ENCODE measurements around the gene TRIM10. TPM values are rescaled to one million over a fixed set of nuclear protein-coding genes. Genes with fewer than 3 reads are reported as not detected.
"Not testable (repeated sequence)": the region's sequence is repeated elsewhere in the genome, so short reads cannot be mapped to it uniquely, and the experiment has no call there.

Gene TRIM10
- total RNA-seq, 1 donor from 2014 or later: not detected

DNA sequence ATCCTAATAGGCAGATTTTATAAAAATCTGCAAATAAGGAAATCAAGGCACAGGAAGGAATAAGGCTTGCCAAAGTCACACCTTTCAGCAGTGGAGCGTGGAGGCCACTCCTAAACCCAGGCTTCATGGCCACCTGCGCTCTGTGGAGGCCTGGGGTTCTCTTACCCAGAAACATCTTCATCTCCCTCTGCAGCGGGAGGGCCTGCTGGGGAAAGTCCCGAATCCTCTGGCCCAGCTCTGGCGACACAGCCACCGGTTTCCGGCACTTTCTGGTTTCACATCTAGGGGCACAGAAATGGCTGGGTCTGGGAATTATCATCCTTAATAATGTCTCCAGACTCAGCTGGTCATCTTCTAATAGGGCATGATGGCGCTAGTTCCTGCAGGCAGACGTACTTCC lies 4.2 kb downstream of the TRIM10 start:
- ATAC-seq (no peak), DNase-seq (ENCODE audit: missing footprints) (no peak)
- intact Hi-C loops (cut with DNase I): no loop called here

DNA sequence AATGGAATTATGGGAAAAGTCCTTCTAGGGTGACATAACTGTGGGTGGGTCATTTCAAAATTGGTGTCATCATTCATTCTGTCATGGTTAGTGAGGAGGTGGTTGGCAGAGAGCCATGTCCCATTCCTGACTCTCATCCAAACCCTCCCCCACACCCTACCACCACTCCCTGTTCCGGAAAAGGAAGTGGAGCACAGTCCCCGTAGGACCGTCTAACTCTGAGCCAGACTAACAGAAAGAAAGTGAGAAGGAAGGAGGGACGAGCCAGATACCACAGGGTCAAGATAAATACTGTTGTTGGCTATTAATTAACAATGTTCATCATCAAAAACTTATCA lies 4.8 kb downstream of the TRIM10 start:
- ATAC-seq: peak; percentile 72
- intact Hi-C loops (cut with DNase I): no loop called here

DNA sequence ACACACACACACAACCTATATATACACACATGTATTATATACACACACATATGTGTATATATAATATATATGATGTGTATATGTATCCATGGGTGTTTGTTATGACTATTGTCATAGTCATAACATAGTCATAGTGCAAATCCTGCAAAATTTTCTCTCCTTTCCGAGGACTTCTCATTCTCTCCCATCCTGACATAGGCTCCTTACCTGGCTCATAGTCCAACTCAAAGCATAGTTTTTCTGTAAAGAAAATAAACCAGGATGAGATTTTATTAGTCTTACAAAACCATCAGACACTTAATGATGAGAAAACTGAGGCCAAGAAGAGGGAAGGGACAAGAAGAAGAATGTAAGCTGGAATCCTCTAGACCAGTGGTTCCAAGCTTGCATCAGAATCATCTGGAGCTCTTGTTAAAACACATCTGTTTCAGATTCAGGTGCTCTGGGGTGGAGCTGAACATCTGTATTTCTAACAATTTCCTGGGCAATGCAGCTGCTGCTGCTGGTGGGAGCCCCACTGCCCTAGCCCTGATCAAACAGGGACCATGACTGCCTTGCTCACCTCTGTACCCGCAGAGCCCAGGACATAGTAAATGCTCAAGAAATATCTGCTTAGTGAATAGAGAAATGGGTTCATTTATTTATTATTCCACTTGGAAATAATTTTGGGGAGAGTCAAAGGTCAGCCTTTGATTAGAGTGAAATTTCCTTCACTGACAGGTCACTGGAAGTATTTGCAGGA lies 5.3 kb downstream of the TRIM10 start:
- DNase-seq (ENCODE audit: missing footprints) (no peak), ATAC-seq (no peak)
- intact Hi-C loops (cut with DNase I): no loop called here

More for the DNA sequence above, 4.8 kb downstream of the TRIM10 start:
- no peak for DNase-seq (ENCODE audit: missing footprints)

DNA sequence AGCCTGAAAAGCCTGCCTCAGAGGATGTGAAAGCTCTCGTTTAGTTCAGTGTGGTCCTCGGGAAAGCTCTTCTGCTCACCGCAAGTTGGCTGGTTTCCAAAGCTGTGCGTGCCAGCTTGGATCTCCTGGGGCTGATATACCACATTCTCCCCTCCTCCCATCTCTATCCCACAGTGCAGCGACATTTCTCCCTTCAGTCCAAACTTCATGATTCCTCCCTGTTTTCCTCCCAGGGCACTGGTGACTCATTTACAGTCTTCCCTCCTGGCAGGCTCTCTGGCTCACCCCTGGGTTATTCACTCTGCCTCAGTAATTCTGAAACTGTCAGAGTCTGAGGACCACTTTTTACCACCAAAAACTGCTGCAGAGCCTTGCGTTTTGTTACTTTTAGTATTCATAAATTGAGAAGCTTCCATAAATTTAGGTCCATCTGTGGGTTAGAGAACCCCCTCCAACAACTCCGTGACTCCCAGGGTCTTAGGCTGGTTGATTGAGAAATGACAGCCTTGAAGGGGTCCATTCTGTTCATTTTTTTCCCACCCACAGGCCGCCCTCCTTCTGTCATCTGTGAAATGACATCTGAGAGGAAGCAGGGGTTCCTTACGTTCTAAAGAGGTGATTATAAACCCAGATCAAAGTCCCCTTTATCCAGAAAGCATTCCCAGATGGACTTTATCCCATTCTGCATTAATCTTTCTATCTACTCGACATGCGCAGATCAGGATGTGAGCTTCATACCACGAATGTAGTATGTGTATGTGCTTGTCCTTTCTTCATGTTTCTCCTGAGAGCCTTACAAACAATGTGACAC lies 6.1 kb downstream of the TRIM10 start:
- no peak for DNase-seq (ENCODE audit: missing footprints)
- ATAC-seq: no peak
- intact Hi-C loops (cut with DNase I): no loop called here

DNA sequence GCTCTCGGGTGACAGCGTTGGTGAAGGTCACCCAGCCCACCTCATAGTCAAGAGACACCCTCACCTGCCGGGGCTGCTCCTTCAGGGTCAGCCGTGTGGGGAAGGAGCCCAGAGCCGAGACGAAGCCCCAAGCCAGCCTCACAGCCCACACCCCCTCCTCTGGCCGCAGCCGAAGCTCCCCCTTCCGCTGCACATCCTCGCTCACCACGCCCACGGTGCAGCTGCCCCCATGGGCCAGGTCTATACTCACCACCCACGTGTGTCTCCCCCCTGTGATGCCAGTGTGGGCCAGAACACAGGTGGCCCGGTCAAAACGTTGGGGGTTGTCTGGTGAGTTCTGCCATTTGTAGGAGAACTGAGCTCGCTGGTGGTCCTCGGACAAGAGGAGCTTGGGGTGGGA lies 7.0 kb downstream of the TRIM10 start:
- intact Hi-C loops (cut with DNase I): no loop called here
- ATAC-seq (no peak), DNase-seq (ENCODE audit: missing footprints) (no peak)

DNA sequence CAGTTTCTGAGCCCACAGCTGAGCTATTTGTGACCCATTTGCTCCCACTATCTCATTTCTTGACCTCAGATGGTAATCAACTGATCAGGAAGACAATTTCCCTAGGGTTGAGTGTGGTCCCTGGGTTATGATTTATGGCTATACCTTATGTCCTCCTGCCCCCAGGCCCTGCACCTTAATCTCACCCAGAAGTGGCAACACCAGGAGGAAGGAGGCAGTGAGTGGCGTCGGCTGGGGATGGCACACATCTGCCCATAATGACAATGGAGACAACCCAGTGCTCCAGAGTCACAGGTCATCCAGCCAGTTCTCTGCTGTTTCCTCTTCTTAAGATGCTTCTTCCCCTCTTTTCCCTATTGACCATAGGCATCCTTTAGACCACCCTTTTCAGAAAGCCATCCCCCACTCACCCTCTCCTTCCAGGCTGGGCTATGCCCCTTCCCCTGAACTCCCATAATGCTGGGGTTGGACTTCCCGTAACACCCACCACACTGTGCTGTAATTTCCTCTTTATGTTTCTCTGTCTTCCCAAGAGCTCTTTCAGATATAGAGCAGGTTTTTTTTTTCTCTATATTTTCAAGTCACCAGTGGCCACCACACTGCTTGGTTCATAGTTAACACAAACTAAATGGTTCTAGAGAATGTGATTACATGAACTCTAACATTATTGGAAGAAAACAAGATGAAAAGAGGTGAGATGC lies 8.0 kb downstream of the TRIM10 start:
- ATAC-seq (no peak), DNase-seq (ENCODE audit: missing footprints) (no peak)
- intact Hi-C loops (cut with DNase I): no loop called here

DNA sequence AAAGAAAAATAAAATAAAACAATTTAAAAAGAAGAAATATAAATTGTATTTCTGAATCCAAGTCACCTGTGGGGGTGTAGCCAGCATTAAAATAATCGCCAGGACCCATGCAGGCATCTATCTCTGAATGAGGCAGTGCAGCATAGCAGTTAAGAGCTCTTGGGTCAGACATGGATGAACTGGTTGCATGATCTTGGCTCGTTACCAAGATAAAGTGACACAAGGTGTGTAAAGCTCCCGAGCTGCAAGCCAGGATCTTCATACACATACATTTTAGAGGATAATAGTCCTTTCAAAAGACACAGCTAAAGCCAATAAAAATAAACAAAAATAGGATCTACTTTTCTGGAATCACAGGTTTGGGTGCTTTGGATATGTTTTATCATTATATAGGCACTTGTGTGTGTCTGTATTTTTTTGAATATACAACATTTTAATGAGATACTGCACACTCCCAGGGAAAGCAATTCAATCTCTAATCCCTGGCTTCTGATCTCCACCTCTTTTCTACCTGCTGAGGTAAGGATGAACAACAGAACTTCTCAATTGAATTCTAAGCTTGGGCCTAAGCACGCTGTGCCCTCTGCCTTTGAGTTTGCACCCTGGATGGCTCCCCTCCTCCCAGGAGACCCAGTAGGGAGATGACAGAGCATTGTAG lies 8.9 kb downstream of the TRIM10 start:
- no peak for DNase-seq (ENCODE audit: missing footprints)
- no peak for ATAC-seq
- intact Hi-C loops (cut with DNase I): no loop called here

DNA sequence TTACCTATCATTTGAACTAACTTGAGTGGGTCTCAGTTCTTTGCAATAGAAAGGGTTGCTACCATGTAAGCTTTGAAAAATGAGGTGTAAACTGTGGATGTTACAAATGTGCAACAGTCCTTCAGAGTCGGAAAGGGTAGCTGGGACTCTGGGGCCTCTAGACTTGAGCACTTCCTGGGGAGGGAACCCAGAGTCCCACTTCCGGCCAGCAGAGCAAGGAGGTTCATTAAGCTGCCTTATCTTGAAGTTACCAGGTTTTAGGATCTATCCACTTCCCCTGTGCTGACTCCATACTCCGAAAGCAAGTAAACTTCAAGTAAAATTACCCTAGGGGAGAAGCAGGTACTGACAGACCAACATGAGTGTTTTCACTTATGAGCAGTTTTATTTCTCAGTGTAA lies 9.4 kb downstream of the TRIM10 start:
- ATAC-seq: no peak
- no peak for DNase-seq (ENCODE audit: missing footprints)
- intact Hi-C loops (cut with DNase I): no loop called here

DNA sequence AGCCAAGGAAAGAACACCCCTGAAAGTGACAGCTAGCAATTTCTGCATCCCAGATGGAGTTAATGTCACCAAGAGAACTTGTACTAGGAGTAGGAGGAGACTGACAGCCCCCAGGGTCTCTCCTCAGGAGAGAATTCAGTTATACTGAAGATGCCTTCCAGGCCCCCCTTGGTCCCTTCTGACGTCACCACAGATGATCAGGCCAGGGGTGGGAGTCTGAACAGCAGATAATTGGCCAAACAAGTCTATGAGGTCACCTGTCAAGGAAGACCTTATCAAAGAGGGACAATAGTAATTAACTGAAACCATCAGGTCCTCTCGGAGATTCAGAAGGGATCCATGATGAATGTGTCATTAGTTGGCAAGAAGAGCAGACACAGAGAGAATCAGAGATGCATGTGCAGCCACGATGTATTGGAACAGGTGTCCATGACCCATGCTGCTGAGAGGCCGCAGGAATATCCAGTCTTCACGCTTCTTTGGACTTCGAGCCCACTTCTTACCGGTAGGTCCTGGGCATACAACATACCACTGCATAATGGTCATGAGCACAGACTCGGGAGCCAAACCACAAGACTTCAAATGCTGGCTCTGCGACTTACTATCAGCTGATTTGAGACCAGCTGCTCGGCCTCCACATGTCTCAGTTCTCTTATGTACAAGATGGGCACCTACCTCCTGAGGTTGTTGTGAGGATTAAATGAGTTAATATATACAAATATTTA lies 10.2 kb downstream of the TRIM10 start:
- DNase-seq (ENCODE audit: missing footprints): no peak
- ATAC-seq: no peak
- intact Hi-C loops (cut with DNase I): no loop called here

DNA sequence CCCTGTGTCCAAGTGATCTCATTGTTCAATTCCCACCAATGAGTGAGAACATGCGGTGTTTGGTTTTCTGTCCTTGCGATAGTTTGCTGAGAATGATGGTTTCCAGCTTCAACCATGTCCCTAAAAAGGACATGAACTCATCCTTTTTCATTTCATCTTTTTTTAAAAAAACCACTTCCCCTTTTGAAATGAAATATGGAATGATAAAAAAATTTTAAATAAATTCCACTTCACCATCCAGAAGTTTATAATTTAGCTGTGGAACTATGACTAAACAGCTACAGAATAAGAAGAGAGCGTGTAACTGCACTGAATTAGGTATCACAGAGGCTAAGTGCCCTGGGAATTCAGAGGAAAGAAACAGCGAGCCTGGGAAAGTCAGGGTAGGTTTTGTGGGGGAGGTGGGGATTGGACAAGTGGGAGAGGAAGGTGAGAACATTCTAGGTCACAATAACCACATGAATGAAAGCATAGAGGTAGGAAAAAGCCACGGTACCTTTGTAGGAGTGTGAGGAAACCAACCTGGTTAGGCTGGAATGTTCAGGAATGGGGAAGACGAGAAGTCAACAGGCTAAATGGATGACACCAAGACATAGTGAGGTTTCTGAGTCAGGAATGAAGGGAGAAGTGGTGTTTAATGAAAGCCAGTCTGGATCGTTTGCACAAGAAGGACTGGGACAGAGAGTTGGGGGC lies 11.0 kb downstream of the TRIM10 start:
- intact Hi-C loops (cut with DNase I): no loop called here
- no peak for DNase-seq (ENCODE audit: missing footprints)
- no peak for ATAC-seq

DNA sequence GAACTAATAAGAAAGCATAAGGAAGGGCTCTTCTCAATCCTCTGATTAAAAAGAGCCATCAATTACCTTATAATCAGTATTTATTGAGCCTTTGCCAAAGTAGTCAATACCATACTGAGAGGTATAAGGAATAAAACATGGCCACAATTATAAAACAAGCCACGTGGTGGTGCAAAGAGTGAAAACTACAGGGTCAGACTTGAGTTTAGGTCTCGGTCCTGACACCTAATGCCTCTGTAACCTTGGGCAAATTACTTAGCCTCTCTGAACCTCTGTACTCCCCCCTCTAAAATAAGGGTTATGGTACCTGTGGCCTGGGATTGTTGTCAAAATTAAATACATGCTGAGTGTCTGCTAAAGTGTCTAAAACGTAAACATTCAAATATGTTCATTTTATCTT lies 11.8 kb downstream of the TRIM10 start:
- intact Hi-C loops (cut with DNase I): no loop called here
- DNase-seq (ENCODE audit: missing footprints): no peak

DNA sequence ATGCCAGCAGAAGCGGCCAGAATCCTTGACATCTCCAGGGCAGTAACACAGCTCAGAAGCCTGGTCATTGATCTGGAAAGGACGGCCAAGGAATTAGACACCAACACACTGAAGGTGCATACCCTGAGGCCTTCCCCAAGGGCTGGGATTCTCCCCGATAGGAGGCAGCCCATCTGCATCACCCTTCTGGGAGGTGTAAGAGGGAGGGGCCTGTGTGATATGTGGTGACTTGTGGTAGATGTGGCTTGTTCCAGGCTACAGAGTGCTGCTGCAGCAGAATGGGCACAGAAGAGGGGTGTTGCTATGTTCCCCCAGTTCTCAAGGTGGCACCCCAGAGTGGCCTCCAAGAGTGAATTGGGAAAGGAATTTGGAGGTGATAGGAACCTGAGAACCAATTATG lies 13.9 kb downstream of the TRIM10 start:
- no peak for DNase-seq (ENCODE audit: missing footprints)
- ATAC-seq: no peak
- intact Hi-C loops (cut with DNase I): no loop called here

More for the DNA sequence above, 11.8 kb downstream of the TRIM10 start:
- ATAC-seq: no peak

DNA sequence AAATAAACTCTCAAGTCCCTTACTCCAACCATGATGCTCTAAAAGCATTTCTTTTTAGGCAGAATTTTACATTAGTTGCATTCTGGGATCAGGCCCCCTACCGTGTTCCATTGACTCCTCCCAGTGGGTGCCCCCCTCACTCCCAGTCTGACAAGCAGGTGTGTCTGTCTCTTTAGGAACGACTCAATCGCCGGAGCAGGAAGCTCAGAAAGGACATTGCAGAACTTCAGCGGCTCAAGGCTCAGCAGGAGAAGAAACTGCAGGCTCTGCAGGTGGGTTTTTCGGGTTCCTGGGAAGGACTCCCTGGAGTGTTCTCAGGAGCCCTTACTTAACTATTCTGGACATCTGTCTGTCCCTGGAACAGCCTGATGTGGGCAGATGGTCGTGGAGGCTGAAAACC lies 15.2 kb downstream of the TRIM10 start:
- intact Hi-C loops (cut with DNase I): no loop called here
- DNase-seq (ENCODE audit: missing footprints) (no peak), ATAC-seq (no peak)

DNA sequence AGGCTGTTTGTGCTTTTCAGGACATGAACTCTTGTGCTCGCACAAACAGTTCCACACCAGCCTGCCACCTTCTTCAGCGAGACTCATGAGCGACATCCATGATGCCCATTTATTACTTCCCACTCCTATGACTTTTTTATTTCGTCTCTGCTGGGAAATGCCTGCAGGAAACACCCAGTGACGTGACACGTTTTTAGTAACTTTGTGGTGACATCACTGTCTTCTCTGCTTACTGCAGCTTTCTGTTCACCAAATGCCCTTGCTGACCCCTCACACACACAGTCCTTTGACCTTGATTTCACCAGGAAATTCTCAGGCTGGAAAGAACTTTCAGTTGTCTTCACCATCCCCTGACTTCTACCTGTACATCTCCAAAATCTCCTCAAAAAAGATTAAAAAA lies 16.2 kb downstream of the TRIM10 start:
- ATAC-seq: no peak
- DNase-seq (ENCODE audit: missing footprints): no peak
- intact Hi-C loops (cut with DNase I): no loop called here

DNA sequence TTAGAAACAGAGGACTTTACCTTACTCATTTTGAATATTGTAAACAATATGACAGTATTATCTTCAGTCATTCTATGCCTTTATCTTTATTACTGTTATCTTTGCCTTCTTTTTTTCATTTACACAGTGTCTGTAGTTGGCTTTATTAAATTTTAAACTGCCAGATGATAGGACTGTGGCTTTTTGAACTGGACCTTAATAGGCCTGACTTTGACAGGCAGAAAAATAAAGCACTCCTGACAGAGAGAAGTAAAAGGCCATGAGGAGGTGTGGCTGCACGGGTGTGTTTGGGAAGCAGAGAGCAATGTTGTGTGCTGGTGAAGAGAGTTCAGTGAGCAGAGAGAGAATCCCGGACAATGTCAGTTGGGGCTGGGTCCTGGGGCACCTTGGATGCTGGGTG lies 17.2 kb downstream of the TRIM10 start:
- no peak for ATAC-seq
- intact Hi-C loops (cut with DNase I): no loop called here
- DNase-seq (ENCODE audit: missing footprints): no peak

DNA sequence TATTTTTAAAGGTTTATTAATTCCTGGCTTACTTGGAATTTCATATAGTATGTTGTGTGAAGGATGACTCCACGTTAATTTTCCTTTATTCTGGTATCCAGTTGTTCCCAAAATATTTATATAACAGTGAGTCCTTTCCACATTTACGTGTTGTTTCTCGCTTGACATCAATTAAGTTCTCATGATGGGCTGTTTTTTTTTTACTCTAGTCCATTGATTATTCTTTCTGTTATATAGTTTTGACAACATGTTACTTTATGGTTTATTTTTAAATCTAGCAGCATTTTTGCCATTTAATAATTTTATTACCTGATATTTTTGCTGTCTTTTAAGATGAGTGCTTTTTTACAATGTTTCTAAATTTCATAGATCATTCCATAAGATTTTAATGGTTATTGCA lies 18.3 kb downstream of the TRIM10 start:
- ATAC-seq (no peak), DNase-seq (ENCODE audit: missing footprints) (no peak)
- intact Hi-C loops (cut with DNase I): no loop called here

DNA sequence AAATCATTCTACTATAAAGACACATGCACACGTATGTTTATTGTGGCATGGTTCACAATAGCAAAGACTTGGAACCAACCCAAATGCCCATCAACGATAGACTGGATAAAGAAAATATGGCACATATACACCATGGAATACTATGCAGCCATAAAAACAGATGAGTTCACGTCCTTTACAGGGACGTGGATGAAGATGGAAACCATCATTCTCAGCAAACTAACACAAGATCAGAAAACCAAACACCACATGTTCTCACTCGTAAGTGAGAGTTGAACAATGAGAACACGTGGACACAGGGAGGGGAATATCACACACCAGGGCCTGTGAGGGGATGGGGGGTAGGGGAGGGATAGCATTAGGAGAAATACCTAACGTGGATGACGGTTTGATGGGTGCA lies 20.8 kb downstream of the TRIM10 start:
- intact Hi-C loops (cut with DNase I); DNase-seq (ENCODE audit: missing footprints); ATAC-seq: not testable (repeated sequence)

DNA sequence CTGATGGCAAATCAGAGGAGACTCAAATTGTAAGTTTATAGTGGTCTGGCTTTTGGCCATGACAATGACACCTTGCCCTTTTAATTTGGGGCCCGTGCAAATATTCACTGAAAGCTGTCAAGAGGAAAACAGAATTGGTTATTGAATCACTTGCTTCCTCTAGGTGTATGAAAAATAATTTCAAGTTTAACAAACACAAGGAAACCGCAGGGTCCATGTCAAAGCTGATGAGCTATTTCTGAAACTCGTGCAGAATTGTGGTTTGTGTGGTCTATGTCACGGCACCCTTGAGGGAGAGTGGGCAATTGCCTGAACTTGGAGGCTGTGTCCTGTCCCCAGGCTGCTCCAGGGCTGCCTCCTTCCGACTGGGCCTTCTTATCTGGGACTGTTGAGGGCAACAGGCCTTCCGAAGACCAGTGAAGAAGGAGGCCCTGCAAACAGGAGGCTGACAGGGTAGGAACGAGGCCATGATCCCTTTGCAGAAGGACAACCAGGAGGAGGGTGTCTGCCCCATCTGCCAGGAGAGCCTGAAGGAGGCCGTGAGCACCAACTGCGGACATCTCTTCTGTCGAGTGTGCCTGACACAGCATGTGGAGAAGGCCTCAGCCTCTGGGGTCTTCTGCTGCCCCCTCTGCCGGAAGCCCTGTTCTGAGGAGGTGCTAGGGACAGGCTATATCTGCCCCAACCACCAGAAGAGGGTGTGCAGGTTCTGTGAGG lies 24.3 kb downstream of the TRIM10 start:
- intact Hi-C loops (cut with DNase I): no loop called here
- DNase-seq (ENCODE audit: missing footprints) (no peak), ATAC-seq (no peak)

Measured in Right ventricle myocardium inferior (tissue), 1 donor.